Measurements from ENCODE around the gene CAMTA1. TPM values are rescaled to one million over a fixed set of nuclear protein-coding genes. Genes with fewer than 3 reads are reported as not detected.

CAMTA1 gene
- polyA plus RNA-seq, 2 donors, result 61.1 to 75.0 TPM

- Histone ChIP-seq H3K27ac (ENCODE audit: low read depth in 2 of 2, low read length in 1 of 2) (no peak overlapping the region), H3K4me3 (ENCODE audit: low read depth in 1 of 2, low read length in 2 of 2) (no peak overlapping the region), H3K36me3 (ENCODE audit: control insufficient read depth in 2 of 2, insufficient read depth in 2 of 2, low read length in 1 of 2) (no peaks in the 10 kb centered on the region), H3K9me3 (ENCODE audit: control insufficient read depth in 2 of 2, insufficient read depth in 1 of 2, low read depth in 1 of 2, low read length in 1 of 2) (peaks cover 3 to 6% of the 10 kb centered on the region in 2 donors), H3K4me1 (ENCODE audit: control insufficient read depth in 2 of 2, insufficient read depth in 2 of 2, low read length in 1 of 2) (no peaks in the 10 kb centered on the region), H3K27me3 (ENCODE audit: control insufficient read depth in 1 of 2, insufficient read depth in 2 of 2, low read length in 2 of 2) (no peaks in the 10 kb centered on the region)
- WGBS, 2 donors, result 77% methylated on average over 9 of the region's 9 CpGs
Observed at GRCh38 chr1:7422966-7423365, 637.7 kb downstream of the CAMTA1 start.

- Histone ChIP-seq H3K9me3 (ENCODE audit: control insufficient read depth in 2 of 2, insufficient read depth in 1 of 2, low read depth in 1 of 2, low read length in 1 of 2) (no peaks in the 10 kb centered on the region), H3K27me3 (ENCODE audit: control insufficient read depth in 1 of 2, insufficient read depth in 2 of 2, low read length in 2 of 2) (no peaks in the 10 kb centered on the region), H3K36me3 (ENCODE audit: control insufficient read depth in 2 of 2, insufficient read depth in 2 of 2, low read length in 1 of 2) (no peaks in the 10 kb centered on the region), H3K4me1 (ENCODE audit: control insufficient read depth in 2 of 2, insufficient read depth in 2 of 2, low read length in 1 of 2) (no peaks in the 10 kb centered on the region), H3K4me3 (ENCODE audit: low read depth in 1 of 2, low read length in 2 of 2) (no peak overlapping the region), H3K27ac (ENCODE audit: low read depth in 2 of 2, low read length in 1 of 2) (no peak overlapping the region)
- WGBS, 2 donors, result 73 to 74% methylated on average over 9 of the region's 9 CpGs
Observed at GRCh38 chr1:7424352-7424890, 639.2 kb downstream of the CAMTA1 start.

GRCh38 chr1:7425229-7425628 lies 640.0 kb downstream of the CAMTA1 start:
- 91 to 94% methylated on average over 6 of the region's 6 CpGs for WGBS, 2 donors
- Histone ChIP-seq H3K4me3 (ENCODE audit: low read depth in 1 of 2, low read length in 2 of 2) (no peak overlapping the region), H3K27ac (ENCODE audit: low read depth in 2 of 2, low read length in 1 of 2) (no peak overlapping the region), H3K4me1 (ENCODE audit: control insufficient read depth in 2 of 2, insufficient read depth in 2 of 2, low read length in 1 of 2) (no peaks in the 10 kb centered on the region), H3K36me3 (ENCODE audit: control insufficient read depth in 2 of 2, insufficient read depth in 2 of 2, low read length in 1 of 2) (no peaks in the 10 kb centered on the region), H3K9me3 (ENCODE audit: control insufficient read depth in 2 of 2, insufficient read depth in 1 of 2, low read depth in 1 of 2, low read length in 1 of 2) (peaks cover 0 to 3% of the 10 kb centered on the region in 2 donors), H3K27me3 (ENCODE audit: control insufficient read depth in 1 of 2, insufficient read depth in 2 of 2, low read length in 2 of 2) (no peaks in the 10 kb centered on the region)

- 77 to 88% methylated on average over 3 of the region's 3 CpGs for WGBS, 2 donors
- H3K36me3 ChIP-seq (ENCODE audit: control insufficient read depth in 2 of 2, insufficient read depth in 2 of 2, low read length in 1 of 2), result no peaks in the 10 kb centered on the region
- no peak overlapping the region for H3K27ac ChIP-seq (ENCODE audit: low read depth in 2 of 2, low read length in 1 of 2)
- no peak overlapping the region for H3K4me3 ChIP-seq (ENCODE audit: low read depth in 1 of 2, low read length in 2 of 2)
- no peaks in the 10 kb centered on the region for H3K4me1 ChIP-seq (ENCODE audit: control insufficient read depth in 2 of 2, insufficient read depth in 2 of 2, low read length in 1 of 2)
- peaks cover 0 to 5% of the 10 kb centered on the region in 2 donors for H3K9me3 ChIP-seq (ENCODE audit: control insufficient read depth in 2 of 2, insufficient read depth in 1 of 2, low read depth in 1 of 2, low read length in 1 of 2)
- H3K27me3 ChIP-seq (ENCODE audit: control insufficient read depth in 1 of 2, insufficient read depth in 2 of 2, low read length in 2 of 2), result no peaks in the 10 kb centered on the region
Observed at GRCh38 chr1:7425771-7426170, 640.5 kb downstream of the CAMTA1 start.

- H3K4me3 ChIP-seq (ENCODE audit: low read depth in 1 of 2, low read length in 2 of 2), result no peak overlapping the region
- no peaks in the 10 kb centered on the region for H3K27me3 ChIP-seq (ENCODE audit: control insufficient read depth in 1 of 2, insufficient read depth in 2 of 2, low read length in 2 of 2)
- H3K27ac ChIP-seq (ENCODE audit: low read depth in 2 of 2, low read length in 1 of 2), result no peak overlapping the region
- WGBS, 2 donors, result 80 to 83% methylated on average over 17 of the region's 17 CpGs
- H3K4me1 ChIP-seq (ENCODE audit: control insufficient read depth in 2 of 2, insufficient read depth in 2 of 2, low read length in 1 of 2), result no peaks in the 10 kb centered on the region
- no peaks in the 10 kb centered on the region for H3K36me3 ChIP-seq (ENCODE audit: control insufficient read depth in 2 of 2, insufficient read depth in 2 of 2, low read length in 1 of 2)
- H3K9me3 ChIP-seq (ENCODE audit: control insufficient read depth in 2 of 2, insufficient read depth in 1 of 2, low read depth in 1 of 2, low read length in 1 of 2), result peaks cover 0 to 5% of the 10 kb centered on the region in 2 donors
Observed at GRCh38 chr1:7426780-7427604, 641.7 kb downstream of the CAMTA1 start.

GRCh38 chr1:7427605-7428300 lies 642.5 kb downstream of the CAMTA1 start:
- Histone ChIP-seq H3K36me3 (ENCODE audit: control insufficient read depth in 2 of 2, insufficient read depth in 2 of 2, low read length in 1 of 2) (no peaks in the 10 kb centered on the region), H3K4me1 (ENCODE audit: control insufficient read depth in 2 of 2, insufficient read depth in 2 of 2, low read length in 1 of 2) (no peaks in the 10 kb centered on the region), H3K27ac (ENCODE audit: low read depth in 2 of 2, low read length in 1 of 2) (no peak overlapping the region), H3K9me3 (ENCODE audit: control insufficient read depth in 2 of 2, insufficient read depth in 1 of 2, low read depth in 1 of 2, low read length in 1 of 2) (peaks cover 0 to 5% of the 10 kb centered on the region in 2 donors), H3K27me3 (ENCODE audit: control insufficient read depth in 1 of 2, insufficient read depth in 2 of 2, low read length in 2 of 2) (no peaks in the 10 kb centered on the region), H3K4me3 (ENCODE audit: low read depth in 1 of 2, low read length in 2 of 2) (no peak overlapping the region)
- 64 to 69% methylated on average over 17 of the region's 17 CpGs for WGBS, 2 donors

- no peaks in the 10 kb centered on the region for H3K4me1 ChIP-seq (ENCODE audit: control insufficient read depth in 2 of 2, insufficient read depth in 2 of 2, low read length in 1 of 2)
- 94 to 96% methylated on average over 3 of the region's 3 CpGs for WGBS, 2 donors
Observed at GRCh38 chr1:7429290-7429689, 644.0 kb downstream of the CAMTA1 start.

GRCh38 chr1:7430047-7430608 lies 644.9 kb downstream of the CAMTA1 start:
- H3K4me3 ChIP-seq (ENCODE audit: low read depth in 1 of 2, low read length in 2 of 2), result no peak overlapping the region
- WGBS, 2 donors, result 82% methylated on average over 7 of the region's 7 CpGs
- H3K4me1 ChIP-seq (ENCODE audit: control insufficient read depth in 2 of 2, insufficient read depth in 2 of 2, low read length in 1 of 2), result no peaks in the 10 kb centered on the region
- no peaks in the 10 kb centered on the region for H3K36me3 ChIP-seq (ENCODE audit: control insufficient read depth in 2 of 2, insufficient read depth in 2 of 2, low read length in 1 of 2)
- peaks cover 0 to 7% of the 10 kb centered on the region in 2 donors for H3K9me3 ChIP-seq (ENCODE audit: control insufficient read depth in 2 of 2, insufficient read depth in 1 of 2, low read depth in 1 of 2, low read length in 1 of 2)
- H3K27ac ChIP-seq (ENCODE audit: low read depth in 2 of 2, low read length in 1 of 2), result no peak overlapping the region
- no peaks in the 10 kb centered on the region for H3K27me3 ChIP-seq (ENCODE audit: control insufficient read depth in 1 of 2, insufficient read depth in 2 of 2, low read length in 2 of 2)

More at GRCh38 chr1:7429290-7429689, 644.0 kb downstream of the CAMTA1 start:
- no peaks in the 10 kb centered on the region for H3K36me3 ChIP-seq (ENCODE audit: control insufficient read depth in 2 of 2, insufficient read depth in 2 of 2, low read length in 1 of 2)
- peaks cover 0 to 7% of the 10 kb centered on the region in 2 donors for H3K9me3 ChIP-seq (ENCODE audit: control insufficient read depth in 2 of 2, insufficient read depth in 1 of 2, low read depth in 1 of 2, low read length in 1 of 2)
- no peak overlapping the region for H3K27ac ChIP-seq (ENCODE audit: low read depth in 2 of 2, low read length in 1 of 2)
- no peak overlapping the region for H3K4me3 ChIP-seq (ENCODE audit: low read depth in 1 of 2, low read length in 2 of 2)
- no peaks in the 10 kb centered on the region for H3K27me3 ChIP-seq (ENCODE audit: control insufficient read depth in 1 of 2, insufficient read depth in 2 of 2, low read length in 2 of 2)

GRCh38 chr1:7430691-7431090 lies 645.4 kb downstream of the CAMTA1 start:
- Histone ChIP-seq H3K27ac (ENCODE audit: low read depth in 2 of 2, low read length in 1 of 2) (no peak overlapping the region), H3K4me3 (ENCODE audit: low read depth in 1 of 2, low read length in 2 of 2) (no peak overlapping the region), H3K9me3 (ENCODE audit: control insufficient read depth in 2 of 2, insufficient read depth in 1 of 2, low read depth in 1 of 2, low read length in 1 of 2) (peaks cover 0 to 7% of the 10 kb centered on the region in 2 donors), H3K27me3 (ENCODE audit: control insufficient read depth in 1 of 2, insufficient read depth in 2 of 2, low read length in 2 of 2) (no peaks in the 10 kb centered on the region), H3K4me1 (ENCODE audit: control insufficient read depth in 2 of 2, insufficient read depth in 2 of 2, low read length in 1 of 2) (no peaks in the 10 kb centered on the region), H3K36me3 (ENCODE audit: control insufficient read depth in 2 of 2, insufficient read depth in 2 of 2, low read length in 1 of 2) (no peaks in the 10 kb centered on the region)
- WGBS, 2 donors, result 79 to 84% methylated on average over 1 of the region's 1 CpG
